Mesendoderm (in vitro differentiated cells): ENCODE measurements around the gene FRMD4B.

Experiments used
- DNase-seq: peaks from one replicate; pipeline ENCODE4 v3.0.0; 2013
- H2AK5ac ChIP-seq: 2 replicates; pipeline ENCODE4 v1.6.1; 2013; ENCODE audit warnings: low read length, inconsistent platforms
- H2BK120ac ChIP-seq: 2 replicates; pipeline ENCODE4 v1.6.1; 2013; ENCODE audit warnings: low read depth, mild to moderate bottlenecking, low read length, moderate library complexity, mixed read lengths
- H2BK15ac ChIP-seq: replicated peaks from 2 replicates; pipeline ENCODE4 v1.6.1; 2013; ENCODE audit warnings: low read depth, mild to moderate bottlenecking, moderate library complexity
- H2BK5ac ChIP-seq: 2 replicates; pipeline ENCODE4 v1.6.1; 2013; ENCODE audit warnings: low read length, inconsistent platforms
- H3K18ac ChIP-seq: 2 replicates; pipeline ENCODE4 v1.6.1; 2013; ENCODE audit warnings: mild to moderate bottlenecking, low read length, mixed read lengths
- H3K23ac ChIP-seq: one replicate; pipeline ENCODE4 v1.6.1; 2013; ENCODE audit warnings: low read length
- H3K27ac ChIP-seq: 2 replicates; pipeline ENCODE4 v1.5.1; 2013; ENCODE audit warnings: low read depth, mild to moderate bottlenecking, inconsistent platforms, low read length, moderate library complexity
- H3K27me3 ChIP-seq: 2 replicates; pipeline ENCODE4 v1.6.1; 2013; ENCODE audit warnings: low read length, control low read depth, mild to moderate bottlenecking, inconsistent platforms; ENCODE audit not compliant: insufficient read depth, poor library complexity
- H3K36me3 ChIP-seq: 2 replicates; pipeline ENCODE4 v1.6.1; 2013; ENCODE audit warnings: low read length, inconsistent platforms; ENCODE audit not compliant: control insufficient read depth, insufficient read depth
- H3K4ac ChIP-seq: one replicate; pipeline ENCODE4 v1.6.1; 2013; ENCODE audit warnings: low read depth, mild to moderate bottlenecking, low read length, moderate library complexity
- H3K4me1 ChIP-seq: 2 replicates; pipeline ENCODE4 v1.6.1; 2013; ENCODE audit warnings: low read depth, low read length, inconsistent platforms; ENCODE audit not compliant: control insufficient read depth
- H3K4me2 ChIP-seq: 2 replicates; pipeline ENCODE4 v1.6.1; 2013; ENCODE audit warnings: low read length
- H3K4me3 ChIP-seq: 2 replicates; pipeline ENCODE4 v1.5.1; 2013; ENCODE audit warnings: mild to moderate bottlenecking, low read length
- H3K56ac ChIP-seq: one replicate; pipeline ENCODE4 v1.6.1; 2013; ENCODE audit warnings: low read length
- H3K79me1 ChIP-seq: 2 replicates; pipeline ENCODE4 v1.6.1; 2013; ENCODE audit warnings: low read length, inconsistent platforms
- H3K79me2 ChIP-seq: 2 replicates; pipeline ENCODE4 v1.6.1; 2013; ENCODE audit warnings: mild to moderate bottlenecking, low read length; ENCODE audit not compliant: control insufficient read depth, insufficient read depth
- H3K9ac ChIP-seq: 2 replicates; pipeline ENCODE4 v1.6.1; 2013; ENCODE audit warnings: low read length, inconsistent platforms
- H4K5ac ChIP-seq: one replicate; pipeline ENCODE4 v1.6.1; 2013; ENCODE audit warnings: low read length
- H4K8ac ChIP-seq: one replicate; pipeline ENCODE4 v1.6.1; 2013; ENCODE audit warnings: low read depth, mild to moderate bottlenecking, control low read depth, low read length, moderate library complexity
- WGBS: extraction: QIAGEN DNeasy Blood & Tissue Kit; methylation state at CpG from one replicate; pipeline ENCODE4 v1.1.7; 2013; ENCODE audit warnings: low lambda C conversion rate, missing lambda C conversion rate; ENCODE audit not compliant: insufficient coverage; ENCODE audit errors: extremely low coverage; 5-methylcytosine and 5-hydroxymethylcytosine counted together

FRMD4B gene

DNA sequence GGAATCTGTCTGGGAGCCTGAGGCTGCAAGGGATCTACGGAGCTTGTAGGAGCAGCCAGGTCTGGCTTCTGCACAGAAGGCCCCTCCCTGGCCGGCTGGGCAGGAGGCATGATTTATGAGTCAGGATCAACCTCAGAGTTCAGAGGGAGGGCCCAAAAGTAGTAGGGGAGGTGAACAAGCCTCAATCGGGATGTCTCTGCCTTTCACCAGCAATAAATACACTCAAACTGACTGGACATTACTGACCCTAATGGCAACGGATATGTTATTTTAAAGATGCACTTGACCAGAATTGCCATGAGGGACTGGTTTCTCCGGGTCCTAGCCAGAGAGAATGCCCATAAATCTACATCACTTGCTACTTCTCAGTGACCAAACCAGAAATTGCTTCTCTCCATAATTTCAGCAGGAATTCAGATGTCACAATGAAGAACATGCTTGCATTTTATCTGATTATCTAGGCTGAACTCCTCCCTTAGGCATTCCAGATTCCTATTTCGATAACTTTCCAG lies 153.9 kb downstream of the FRMD4B start:
- Histone ChIP-seq H3K9ac (no peak overlapping the region), H3K23ac (no peak overlapping the region), H3K79me2 (no peaks in the 10 kb centered on the region), H3K27ac (no peak overlapping the region), H3K4ac (no peak overlapping the region), H2BK5ac (no peak overlapping the region), H3K79me1 (no peaks in the 10 kb centered on the region), H3K36me3 (no peaks in the 10 kb centered on the region), H3K27me3 (no peaks in the 10 kb centered on the region), H3K18ac (no peak overlapping the region), H4K8ac (no peak overlapping the region), H2BK15ac (no peak overlapping the region), H4K5ac (no peak overlapping the region), H3K4me1 (peaks cover 1% of the 10 kb centered on the region), H3K4me2 (no peak overlapping the region), H3K4me3 (no peak overlapping the region), H2AK5ac (no peak overlapping the region), H2BK120ac (no peak overlapping the region), H3K56ac (no peak overlapping the region)
- WGBS, result no CpG with 5 or more reads among the region's 6 CpGs
- no peak for DNase-seq

DNA sequence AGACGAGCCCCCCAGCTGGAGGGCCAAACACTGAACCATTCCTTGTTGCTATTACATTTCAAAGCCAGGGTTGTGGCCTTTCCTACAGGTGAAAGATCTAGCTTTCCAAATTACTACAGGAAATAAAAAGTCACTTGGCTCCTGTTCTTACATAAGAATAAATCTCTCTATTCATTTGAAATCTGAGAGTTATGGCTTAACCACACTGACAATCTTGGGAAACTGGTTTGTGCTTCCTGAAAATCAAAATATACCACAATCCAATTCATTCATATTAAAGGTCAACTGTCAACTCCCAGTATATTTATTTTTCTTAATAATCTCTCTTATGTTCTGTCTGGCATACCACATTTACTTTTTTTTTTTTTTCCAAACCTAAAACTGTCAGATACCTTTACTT lies 159.8 kb downstream of the FRMD4B start:
- no peak overlapping the region for H3K9ac ChIP-seq
- no peak for DNase-seq
- H3K27me3 ChIP-seq, result no peaks in the 10 kb centered on the region
- no peaks in the 10 kb centered on the region for H3K79me1 ChIP-seq
- no peak overlapping the region for H3K27ac ChIP-seq
- no peak overlapping the region for H4K8ac ChIP-seq
- no peak overlapping the region for H2AK5ac ChIP-seq
- H3K23ac ChIP-seq, result no peak overlapping the region
- H3K56ac ChIP-seq, result no peak overlapping the region
- H3K4ac ChIP-seq, result no peak overlapping the region
- no peak overlapping the region for H4K5ac ChIP-seq
- H2BK120ac ChIP-seq, result no peak overlapping the region
- H3K4me2 ChIP-seq, result no peak overlapping the region
- no CpG with 5 or more reads among the region's 1 CpG for WGBS
- H3K79me2 ChIP-seq, result no peaks in the 10 kb centered on the region
- no peaks in the 10 kb centered on the region for H3K4me1 ChIP-seq
- H3K4me3 ChIP-seq, result no peak overlapping the region
- no peak overlapping the region for H3K18ac ChIP-seq
- H3K36me3 ChIP-seq, result no peaks in the 10 kb centered on the region
- no peak overlapping the region for H2BK15ac ChIP-seq
- no peak overlapping the region for H2BK5ac ChIP-seq

DNA sequence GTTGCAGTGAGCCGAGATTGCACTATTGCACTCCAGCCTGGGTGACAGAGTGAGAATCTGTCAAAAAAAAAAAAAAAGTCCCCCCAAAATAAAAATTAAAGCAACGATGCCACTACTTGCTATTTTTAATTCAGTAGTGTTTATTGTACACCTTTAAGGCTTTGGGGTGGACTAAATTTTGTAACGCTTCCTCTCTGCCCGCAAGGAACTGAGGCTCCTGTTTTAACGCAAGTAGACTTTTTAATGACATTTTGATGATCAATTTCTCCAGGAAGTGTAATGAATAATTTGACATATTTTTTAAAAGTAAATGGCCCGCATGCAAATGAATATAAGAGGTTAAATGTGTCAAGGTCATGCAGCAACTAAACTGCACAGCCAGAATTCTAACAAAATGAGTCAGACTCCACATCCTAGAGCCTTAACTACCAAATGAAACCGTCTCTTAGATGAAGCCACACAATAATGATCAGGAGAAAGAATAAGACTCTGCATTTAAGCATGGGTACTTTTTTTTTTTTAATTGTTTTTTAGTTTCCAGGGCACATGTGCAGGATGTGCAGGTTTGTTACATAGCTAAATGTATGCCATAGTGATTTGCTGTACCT lies 166.7 kb downstream of the FRMD4B start:
- DNase-seq, result no peak
- Histone ChIP-seq H3K4me2 (no peak overlapping the region), H3K56ac (no peak overlapping the region), H3K4me3 (no peak overlapping the region), H2BK5ac (no peak overlapping the region), H3K23ac (no peak overlapping the region), H3K18ac (no peak overlapping the region), H3K9ac (no peak overlapping the region), H2BK120ac (no peak overlapping the region), H3K79me2 (no peaks in the 10 kb centered on the region), H4K8ac (no peak overlapping the region), H3K79me1 (no peaks in the 10 kb centered on the region), H3K36me3 (no peaks in the 10 kb centered on the region), H3K27ac (no peak overlapping the region), H3K27me3 (no peaks in the 10 kb centered on the region), H2BK15ac (no peak overlapping the region), H3K4me1 (no peaks in the 10 kb centered on the region), H3K4ac (no peak overlapping the region), H4K5ac (no peak overlapping the region), H2AK5ac (no peak overlapping the region)
- no CpG with 5 or more reads among the region's 7 CpGs for WGBS

DNA sequence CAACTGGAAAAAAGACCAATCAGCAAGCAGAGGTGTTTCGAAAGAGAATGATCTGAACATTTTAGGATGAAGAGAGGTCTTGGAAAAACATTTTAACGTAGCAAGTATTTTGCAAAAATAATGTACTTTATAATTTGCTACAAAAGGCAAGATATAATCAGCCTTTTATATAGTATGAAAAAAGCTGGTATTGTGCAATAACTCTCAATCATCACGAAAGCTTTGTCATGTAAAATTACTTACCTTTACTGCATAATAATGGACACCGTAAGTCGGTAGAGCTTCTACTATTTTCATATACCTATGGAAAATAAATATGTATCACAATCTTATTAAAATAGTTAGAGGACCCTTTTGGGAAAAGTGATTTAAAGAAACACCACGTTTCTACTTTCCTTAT lies 167.8 kb downstream of the FRMD4B start:
- H3K36me3 ChIP-seq, result no peaks in the 10 kb centered on the region
- no peak overlapping the region for H2BK15ac ChIP-seq
- H4K5ac ChIP-seq, result no peak overlapping the region
- no peaks in the 10 kb centered on the region for H3K79me2 ChIP-seq
- no peak overlapping the region for H3K18ac ChIP-seq
- no peak overlapping the region for H3K4me3 ChIP-seq
- no peak overlapping the region for H3K56ac ChIP-seq
- H2BK5ac ChIP-seq, result no peak overlapping the region
- no peaks in the 10 kb centered on the region for H3K4me1 ChIP-seq
- H4K8ac ChIP-seq, result no peak overlapping the region
- H3K23ac ChIP-seq, result no peak overlapping the region
- H2BK120ac ChIP-seq, result no peak overlapping the region
- H2AK5ac ChIP-seq, result no peak overlapping the region
- H3K4ac ChIP-seq, result no peak overlapping the region
- whole genome bisulfite sequencing, result no CpG with 5 or more reads among the region's 6 CpGs
- DNase-seq, result no peak
- H3K79me1 ChIP-seq, result no peaks in the 10 kb centered on the region
- H3K27ac ChIP-seq, result no peak overlapping the region
- H3K4me2 ChIP-seq, result no peak overlapping the region
- no peaks in the 10 kb centered on the region for H3K27me3 ChIP-seq
- no peak overlapping the region for H3K9ac ChIP-seq

DNA sequence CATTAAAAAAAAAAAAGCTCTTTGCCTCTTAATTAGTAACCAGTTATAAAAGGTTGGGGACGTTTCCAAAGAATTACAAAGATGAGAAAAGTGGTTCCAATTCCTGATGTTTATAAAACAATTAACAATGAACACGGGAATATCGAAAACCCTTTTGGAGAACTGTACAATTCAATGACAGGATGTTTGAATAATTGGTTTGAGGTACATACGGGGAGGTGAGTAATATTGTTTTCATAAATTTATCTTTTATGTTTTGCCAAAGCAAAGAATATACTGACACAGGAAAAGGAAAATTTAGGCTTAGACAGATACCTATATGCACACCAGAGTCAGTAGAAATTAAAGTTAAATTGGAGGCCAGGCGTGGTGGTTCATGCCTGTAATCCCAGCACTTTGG lies 168.9 kb downstream of the FRMD4B start:
- no peaks in the 10 kb centered on the region for H3K36me3 ChIP-seq
- no peak overlapping the region for H4K5ac ChIP-seq
- H2BK120ac ChIP-seq, result no peak overlapping the region
- H3K56ac ChIP-seq, result no peak overlapping the region
- no peak overlapping the region for H2BK5ac ChIP-seq
- no peak overlapping the region for H2AK5ac ChIP-seq
- no peaks in the 10 kb centered on the region for H3K79me2 ChIP-seq
- H3K27ac ChIP-seq, result no peak overlapping the region
- no peak overlapping the region for H3K4me2 ChIP-seq
- no peaks in the 10 kb centered on the region for H3K27me3 ChIP-seq
- H3K18ac ChIP-seq, result no peak overlapping the region
- no peak overlapping the region for H3K4me3 ChIP-seq
- H2BK15ac ChIP-seq, result no peak overlapping the region
- no peak overlapping the region for H4K8ac ChIP-seq
- H3K4ac ChIP-seq, result no peak overlapping the region
- WGBS, result no CpG with 5 or more reads among the region's 5 CpGs
- H3K23ac ChIP-seq, result no peak overlapping the region
- no peaks in the 10 kb centered on the region for H3K4me1 ChIP-seq
- no peak for DNase-seq
- H3K9ac ChIP-seq, result no peak overlapping the region
- no peaks in the 10 kb centered on the region for H3K79me1 ChIP-seq

DNA sequence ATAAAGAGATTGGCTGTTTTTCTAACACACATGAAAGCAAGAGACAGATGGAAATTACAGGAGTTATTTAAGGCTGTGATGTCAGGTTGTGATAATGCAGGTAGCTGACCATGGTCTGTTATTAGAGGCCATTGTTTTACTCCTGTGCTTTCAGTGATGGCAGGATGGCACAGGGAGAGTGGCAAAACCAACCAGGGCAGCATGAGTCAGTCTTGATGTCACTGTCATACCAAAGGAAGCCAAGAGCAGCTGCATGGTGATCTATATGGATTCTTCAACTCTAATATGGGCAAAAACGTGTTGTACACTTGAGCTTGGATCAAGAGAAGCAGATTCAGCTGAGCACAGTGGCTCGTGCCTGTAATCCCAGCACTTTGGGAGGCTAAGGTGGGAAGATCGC lies 171.6 kb downstream of the FRMD4B start:
- H3K36me3 ChIP-seq, result no peaks in the 10 kb centered on the region
- H4K8ac ChIP-seq, result no peak overlapping the region
- no peak overlapping the region for H2BK15ac ChIP-seq
- no peak for DNase-seq
- H2BK5ac ChIP-seq, result no peak overlapping the region
- H2BK120ac ChIP-seq, result no peak overlapping the region
- H3K27me3 ChIP-seq, result no peaks in the 10 kb centered on the region
- no CpG with 5 or more reads among the region's 3 CpGs for WGBS
- no peaks in the 10 kb centered on the region for H3K79me1 ChIP-seq
- H3K4me1 ChIP-seq, result no peaks in the 10 kb centered on the region
- H3K56ac ChIP-seq, result no peak overlapping the region
- H3K4me2 ChIP-seq, result no peak overlapping the region
- no peaks in the 10 kb centered on the region for H3K79me2 ChIP-seq
- no peak overlapping the region for H3K23ac ChIP-seq
- no peak overlapping the region for H4K5ac ChIP-seq
- no peak overlapping the region for H3K9ac ChIP-seq
- no peak overlapping the region for H2AK5ac ChIP-seq
- H3K27ac ChIP-seq, result no peak overlapping the region
- no peak overlapping the region for H3K18ac ChIP-seq
- H3K4ac ChIP-seq, result no peak overlapping the region
- no peak overlapping the region for H3K4me3 ChIP-seq
